H1 (cell line): ENCODE measurements around the gene HTR6. TPM values are rescaled to one million over a fixed set of nuclear protein-coding genes. Genes with fewer than 3 reads are reported as not detected.

Experiments used
- EZH2 ChIP-seq: fragments of 200-600 bp; sonication (generic); IDR thresholded peaks from 2 replicates; pipeline ENCODE4 v1.7.1; 2012; ENCODE audit warnings: low read depth, mild to moderate bottlenecking, moderate library complexity, low read length, inconsistent platforms; ENCODE audit not compliant: severe bottlenecking
- HDAC2 ChIP-seq, 2 experiments: fragments of 300-600 bp in 1 of 2; sonication (generic) in 1 of 2; IDR thresholded peaks; 2 replicates each; pipeline ENCODE4 v1.6.1; 2011 to 2012; ENCODE audit warnings: low read depth in 2 of 2, low read length in 2 of 2, mild to moderate bottlenecking in 2 of 2, moderate library complexity in 2 of 2, borderline replicate concordance in 1 of 2, inconsistent platforms in 1 of 2
- KDM5A ChIP-seq: fragments of 200-600 bp; IDR thresholded peaks from 2 replicates; pipeline ENCODE4 v1.7.1; 2012; ENCODE audit warnings: mild to moderate bottlenecking, low read length, inconsistent platforms, mixed read lengths
- PHF8 ChIP-seq: fragments of 200-600 bp; sonication (generic); conservative IDR thresholded peaks from 2 replicates; pipeline ENCODE4 v1.7.1; 2012; ENCODE audit warnings: low read depth, mild to moderate bottlenecking, inconsistent platforms, low read length, moderate library complexity
- POLR2A ChIP-seq, 2 experiments: IDR thresholded peaks; 1 replicate in 1 of 2; 2 replicates in 1 of 2; pipeline ENCODE4 v1.6.1; 2011; ENCODE audit warnings: low read depth in 2 of 2, low read length in 2 of 2, mild to moderate bottlenecking in 2 of 2; ENCODE audit errors: control extremely low read depth in 1 of 2
- SP4 ChIP-seq: IDR thresholded peaks from 2 replicates; pipeline ENCODE4 v1.6.1; 2012; ENCODE audit warnings: low read length, inconsistent platforms
- polyA plus RNA-seq, 7 experiments: library from polyadenylated mRNA; depleted of rRNA in 3 of 7; stranded (reverse) in 5 of 7; unstranded in 2 of 7; fragments of >200 nt in 5 of 7; fragments of 200-250 nt in 2 of 7; gene quantifications; 1 replicate in 5 of 7; 2 replicates in 1 of 7; 4 replicates in 1 of 7; pipeline versions ENCODE4 v1.2.1 to v1.2.3, GENCODE V29; 2011 to 2013; ENCODE audit warnings: missing spikeins in 2 of 7, mixed read lengths in 2 of 7
- total RNA-seq: library from RNA; stranded (reverse); fragmentation: NEBNext Ultra II Directional; extraction: Animal tissue kit (Norgen Biotek cat#: 25700); gene quantifications from 2 replicates; pipeline ENCODE4 v1.2.1, GENCODE V29; 2021
- TF ChIP-seq, protein P1 (sequence below): IDR thresholded peaks from 2 replicates; pipeline ENCODE4 v1.6.1; 2012; ENCODE audit warnings: low read length, inconsistent platforms
- TF ChIP-seq, protein P2 (sequence below): IDR thresholded peaks from 2 replicates; pipeline ENCODE4 v1.6.1; 2011; ENCODE audit warnings: low read depth, mild to moderate bottlenecking, low read length; ENCODE audit not compliant: insufficient read depth

Gene HTR6
- total and polyA plus RNA-seq, 2 of the 8 experiments (the other 6 are each of a cell fraction or from before 2014, with no cell fraction given): 0.76 to 0.95 TPM

- TF ChIP-seq, protein P1, sequence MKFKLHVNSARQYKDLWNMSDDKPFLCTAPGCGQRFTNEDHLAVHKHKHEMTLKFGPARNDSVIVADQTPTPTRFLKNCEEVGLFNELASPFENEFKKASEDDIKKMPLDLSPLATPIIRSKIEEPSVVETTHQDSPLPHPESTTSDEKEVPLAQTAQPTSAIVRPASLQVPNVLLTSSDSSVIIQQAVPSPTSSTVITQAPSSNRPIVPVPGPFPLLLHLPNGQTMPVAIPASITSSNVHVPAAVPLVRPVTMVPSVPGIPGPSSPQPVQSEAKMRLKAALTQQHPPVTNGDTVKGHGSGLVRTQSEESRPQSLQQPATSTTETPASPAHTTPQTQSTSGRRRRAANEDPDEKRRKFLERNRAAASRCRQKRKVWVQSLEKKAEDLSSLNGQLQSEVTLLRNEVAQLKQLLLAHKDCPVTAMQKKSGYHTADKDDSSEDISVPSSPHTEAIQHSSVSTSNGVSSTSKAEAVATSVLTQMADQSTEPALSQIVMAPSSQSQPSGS: no peak
- TF ChIP-seq KDM5A: no peak
- no peak for TF ChIP-seq EZH2
- no peak for TF ChIP-seq SP4
- no peak for TF ChIP-seq HDAC2 (IDR thresholded peaks at IDR 0.05; ENCODE audit: borderline replicate concordance in 1 of 2, low read depth in 2 of 2, low read length in 2 of 2)
- no peak for TF ChIP-seq POLR2A (IDR thresholded peaks at IDR 0.05; ENCODE audit: control extremely low read depth in 1 of 2, low read depth in 2 of 2, low read length in 2 of 2)
- TF ChIP-seq PHF8: no peak
- TF ChIP-seq, protein P2, sequence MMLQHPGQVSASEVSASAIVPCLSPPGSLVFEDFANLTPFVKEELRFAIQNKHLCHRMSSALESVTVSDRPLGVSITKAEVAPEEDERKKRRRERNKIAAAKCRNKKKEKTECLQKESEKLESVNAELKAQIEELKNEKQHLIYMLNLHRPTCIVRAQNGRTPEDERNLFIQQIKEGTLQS: no peak
These were observed 29.0 kb upstream of the HTR6 start (continued) for GRCh38 chr1:19635646-19636045.
